K562 (cell line): Measurements from ENCODE around the gene LIN9. TPM values are rescaled to one million over a fixed set of nuclear protein-coding genes. Genes with fewer than 3 reads are reported as not detected.

Source experiments
- BACH1 ChIP-seq: fragments of 200-800 bp; sonication (Bioruptor generic); IDR thresholded peaks from 2 replicates; pipeline ENCODE4 v1.6.1; 2016; ENCODE audit warnings: missing genetic modification characterization, missing compliant biosample characterization
- FOXJ3 ChIP-seq: sonication (generic); formaldehyde crosslinking; IDR thresholded peaks from 2 replicates; pipeline ENCODE4 v1.4.0; 2020; ENCODE audit warnings: mild to moderate bottlenecking, missing genetic modification reagents
- HDGF ChIP-seq: fragments of 450-650 bp; IDR thresholded peaks from 2 replicates; pipeline ENCODE4 v1.6.1; 2016
- HEY1 ChIP-seq: fragments of 250-450 bp; sonication (Bioruptor Pico); IDR thresholded peaks from 2 replicates; pipeline ENCODE4 v1.5.0; 2020; ENCODE audit warnings: mild to moderate bottlenecking, moderate library complexity, borderline replicate concordance
- HNRNPK ChIP-seq: fragments of 200-400 bp; formaldehyde crosslinking; IDR thresholded peaks from one replicate; pipeline ENCODE4 v1.6.1; 2018; ENCODE audit warnings: mild to moderate bottlenecking, low read depth, low read length; ENCODE audit not compliant: poor library complexity, severe bottlenecking
- HNRNPL ChIP-seq: fragments of 200-400 bp; formaldehyde crosslinking; IDR thresholded peaks from 2 replicates; pipeline ENCODE4 v1.6.1; 2017; ENCODE audit warnings: low read depth, mild to moderate bottlenecking, low read length
- IFI16 ChIP-seq: fragments of 250-450 bp; sonication (Bioruptor Pico); IDR thresholded peaks from 2 replicates; pipeline ENCODE4 v2.1.2; 2022; ENCODE audit warnings: mild to moderate bottlenecking, inconsistent platforms
- MEIS2 ChIP-seq: fragments of 450-650 bp; IDR thresholded peaks from 2 replicates; pipeline ENCODE4 v1.6.1; 2014; ENCODE audit warnings: mild to moderate bottlenecking; ENCODE audit not compliant: partially characterized antibody
- NCOA6 ChIP-seq: fragments of 450-650 bp; IDR thresholded peaks from 2 replicates; pipeline ENCODE4 v1.6.1; 2017; ENCODE audit warnings: mild to moderate bottlenecking
- OTX1 ChIP-seq: fragments of 450-650 bp; formaldehyde crosslinking; IDR thresholded peaks from 2 replicates; pipeline ENCODE4 v1.4.0; 2022; ENCODE audit warnings: mild to moderate bottlenecking
- POU5F1 ChIP-seq: fragments of 150-350 bp; IDR thresholded peaks from 2 replicates; pipeline ENCODE4 v1.6.1; 2014; ENCODE audit warnings: borderline replicate concordance, low read length, low read depth, mild to moderate bottlenecking; ENCODE audit not compliant: partially characterized antibody
- PPARD ChIP-seq: fragments of 250-450 bp; sonication (Bioruptor Pico); IDR thresholded peaks from 2 replicates; pipeline ENCODE4 v1.8.0; 2022; ENCODE audit warnings: inconsistent platforms, mild to moderate bottlenecking, moderate library complexity
- RCOR1 ChIP-seq, 2 experiments: IDR thresholded peaks; 2 replicates each; pipeline ENCODE4 v1.6.1; 2012; ENCODE audit warnings: low read depth in 2 of 2, low read length in 2 of 2, borderline replicate concordance in 1 of 2, improper control_type of control experiment in 1 of 2
- XRCC3 ChIP-seq: fragments of 450-650 bp; IDR thresholded peaks from 2 replicates; pipeline ENCODE4 v1.6.1; 2017; ENCODE audit warnings: mild to moderate bottlenecking, moderate library complexity
- ZNF175 ChIP-seq: fragments of 200-800 bp; sonication (Bioruptor generic); IDR thresholded peaks from 2 replicates; pipeline ENCODE4 v1.6.1; 2016; ENCODE audit warnings: low read depth, mild to moderate bottlenecking, missing genetic modification characterization, missing compliant biosample characterization
- ZNF699 ChIP-seq: fragments of 250-450 bp; sonication (Bioruptor Pico); IDR thresholded peaks from 2 replicates; pipeline ENCODE4 v1.8.0; 2021; ENCODE audit warnings: mild to moderate bottlenecking, moderate library complexity; ENCODE audit not compliant: insufficient replicate concordance
- polyA plus RNA-seq, 8 experiments: library from polyadenylated mRNA; depleted of rRNA in 4 of 8; stranded (reverse) in 5 of 8; unstranded in 3 of 8; fragments of >200 nt; fragmentation: Nextera tagmentation in 2 of 8; fragmentation: Illumina TruSeq in 1 of 8; extraction: Ambion mirVana in 2 of 8; extraction: Trizol in 1 of 8; gene quantifications; 2 replicates each; pipeline versions ENCODE4 v1.2.1 to v1.2.3, GENCODE V29; 2011 to 2014; ENCODE audit warnings: inconsistent platforms in 1 of 8, missing spikeins in 1 of 8
- total RNA-seq, 7 experiments: library from RNA; depleted of rRNA in 6 of 7; stranded (reverse); fragments of >200 nt in 6 of 7; fragmentation: Illumina TruSeq in 2 of 7; extraction: Trizol in 2 of 7; gene quantifications; 2 replicates each; pipeline versions ENCODE4 v1.2.1 to v1.2.3, GENCODE V29; 2011 to 2021; ENCODE audit warnings: low replicate concordance in 1 of 7
- TF ChIP-seq, protein P1 (sequence below): fragments of 450-650 bp; IDR thresholded peaks from 2 replicates; pipeline ENCODE4 v1.6.1; 2014; ENCODE audit warnings: low read depth, mild to moderate bottlenecking, moderate library complexity, borderline replicate concordance
- TF ChIP-seq, protein P2 (sequence below): fragments of 250-450 bp; sonication (Bioruptor Pico); IDR thresholded peaks from 2 replicates; pipeline ENCODE4 v1.5.0; 2021
- TF ChIP-seq, protein P3 (sequence below): sonication (generic); formaldehyde crosslinking; IDR thresholded peaks from 2 replicates; pipeline ENCODE4 v1.8.0; 2023; ENCODE audit warnings: missing genetic modification reagents, mild to moderate bottlenecking, borderline replicate concordance

LIN9 gene
- total and polyA plus RNA-seq, 9 of the 15 experiments (the other 6 are each of a cell fraction or from before 2014, with no cell fraction given) = 18.8 to 33.0 (median 25.5) TPM

DNA sequence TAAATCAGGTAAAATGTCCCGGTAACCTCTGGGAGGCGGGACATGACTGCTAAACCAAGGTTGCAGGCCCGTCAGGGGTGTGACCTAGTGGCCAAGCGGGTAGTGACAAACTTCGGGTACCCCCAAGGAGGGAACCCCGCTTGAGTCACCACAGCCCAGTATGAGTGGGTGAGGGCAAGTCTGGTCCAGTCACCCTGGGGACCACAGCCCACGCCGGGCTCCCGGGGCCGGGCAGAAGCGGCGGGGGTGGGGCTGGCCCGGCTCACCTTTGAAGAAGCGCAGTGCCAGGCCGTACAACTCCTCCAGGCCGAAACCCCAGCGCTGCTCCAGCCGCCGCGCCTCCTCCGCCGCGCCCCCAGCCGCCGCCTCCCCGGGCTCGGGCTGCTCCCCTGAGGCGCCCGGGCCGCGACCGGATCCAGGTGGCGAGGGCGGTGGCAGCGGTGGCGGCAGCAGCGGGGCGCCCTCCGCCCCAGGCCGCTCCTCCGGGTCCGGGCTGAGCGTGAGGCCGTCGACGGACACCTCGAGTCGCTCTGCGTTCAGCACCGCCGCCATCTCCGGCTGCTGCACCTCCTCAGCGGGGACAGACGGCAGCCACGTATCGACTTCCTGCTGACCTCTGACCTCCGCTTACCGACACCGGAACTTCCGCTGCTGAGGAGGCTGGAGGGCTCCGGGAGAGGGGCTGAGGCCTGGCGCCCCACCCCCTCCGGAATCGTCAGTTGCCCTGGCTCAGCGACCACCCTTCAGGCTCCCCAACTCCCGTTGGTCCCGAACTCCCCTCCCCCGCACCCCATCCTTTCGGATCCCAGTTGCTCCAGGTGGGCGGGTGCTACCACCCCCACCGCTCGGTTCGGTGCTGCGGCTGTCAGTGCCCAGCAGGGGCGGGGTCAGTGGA is 122.6 kb downstream of the LIN9 start, which contains the start of gene ACBD3 (continued):
- no peak for TF ChIP-seq FOXJ3 (CRISPR knock-in tag)
- TF ChIP-seq HNRNPL = no peak
- no peak for TF ChIP-seq XRCC3
- no peak for TF ChIP-seq MEIS2
- peak in 1 of 2 experiments; percentile 16; a peak in 1 of 4 replicates for TF ChIP-seq RCOR1 (IDR thresholded peaks at IDR 0.05; ENCODE audit: borderline replicate concordance in 1 of 2, low read depth in 2 of 2, low read length in 2 of 2)
- TF ChIP-seq ZNF699 (CRISPR knock-in tag) = no peak
- no peak for TF ChIP-seq ZNF175 (CRISPR knock-in tag)
- TF ChIP-seq PPARD = no peak
- TF ChIP-seq, protein P1, sequence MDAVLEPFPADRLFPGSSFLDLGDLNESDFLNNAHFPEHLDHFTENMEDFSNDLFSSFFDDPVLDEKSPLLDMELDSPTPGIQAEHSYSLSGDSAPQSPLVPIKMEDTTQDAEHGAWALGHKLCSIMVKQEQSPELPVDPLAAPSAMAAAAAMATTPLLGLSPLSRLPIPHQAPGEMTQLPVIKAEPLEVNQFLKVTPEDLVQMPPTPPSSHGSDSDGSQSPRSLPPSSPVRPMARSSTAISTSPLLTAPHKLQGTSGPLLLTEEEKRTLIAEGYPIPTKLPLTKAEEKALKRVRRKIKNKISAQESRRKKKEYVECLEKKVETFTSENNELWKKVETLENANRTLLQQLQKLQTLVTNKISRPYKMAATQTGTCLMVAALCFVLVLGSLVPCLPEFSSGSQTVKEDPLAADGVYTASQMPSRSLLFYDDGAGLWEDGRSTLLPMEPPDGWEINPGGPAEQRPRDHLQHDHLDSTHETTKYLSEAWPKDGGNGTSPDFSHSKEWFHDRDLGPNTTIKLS = peak; percentile 100
- TF ChIP-seq, protein P2, sequence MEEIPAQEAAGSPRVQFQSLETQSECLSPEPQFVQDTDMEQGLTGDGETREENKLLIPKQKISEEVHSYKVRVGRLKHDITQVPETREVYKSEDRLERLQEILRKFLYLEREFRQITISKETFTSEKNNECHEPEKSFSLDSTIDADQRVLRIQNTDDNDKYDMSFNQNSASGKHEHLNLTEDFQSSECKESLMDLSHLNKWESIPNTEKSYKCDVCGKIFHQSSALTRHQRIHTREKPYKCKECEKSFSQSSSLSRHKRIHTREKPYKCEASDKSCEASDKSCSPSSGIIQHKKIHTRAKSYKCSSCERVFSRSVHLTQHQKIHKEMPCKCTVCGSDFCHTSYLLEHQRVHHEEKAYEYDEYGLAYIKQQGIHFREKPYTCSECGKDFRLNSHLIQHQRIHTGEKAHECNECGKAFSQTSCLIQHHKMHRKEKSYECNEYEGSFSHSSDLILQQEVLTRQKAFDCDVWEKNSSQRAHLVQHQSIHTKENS (CRISPR knock-in tag) = no peak
- no peak for TF ChIP-seq BACH1 (tag)
- no peak for TF ChIP-seq HEY1
- TF ChIP-seq, protein P3, sequence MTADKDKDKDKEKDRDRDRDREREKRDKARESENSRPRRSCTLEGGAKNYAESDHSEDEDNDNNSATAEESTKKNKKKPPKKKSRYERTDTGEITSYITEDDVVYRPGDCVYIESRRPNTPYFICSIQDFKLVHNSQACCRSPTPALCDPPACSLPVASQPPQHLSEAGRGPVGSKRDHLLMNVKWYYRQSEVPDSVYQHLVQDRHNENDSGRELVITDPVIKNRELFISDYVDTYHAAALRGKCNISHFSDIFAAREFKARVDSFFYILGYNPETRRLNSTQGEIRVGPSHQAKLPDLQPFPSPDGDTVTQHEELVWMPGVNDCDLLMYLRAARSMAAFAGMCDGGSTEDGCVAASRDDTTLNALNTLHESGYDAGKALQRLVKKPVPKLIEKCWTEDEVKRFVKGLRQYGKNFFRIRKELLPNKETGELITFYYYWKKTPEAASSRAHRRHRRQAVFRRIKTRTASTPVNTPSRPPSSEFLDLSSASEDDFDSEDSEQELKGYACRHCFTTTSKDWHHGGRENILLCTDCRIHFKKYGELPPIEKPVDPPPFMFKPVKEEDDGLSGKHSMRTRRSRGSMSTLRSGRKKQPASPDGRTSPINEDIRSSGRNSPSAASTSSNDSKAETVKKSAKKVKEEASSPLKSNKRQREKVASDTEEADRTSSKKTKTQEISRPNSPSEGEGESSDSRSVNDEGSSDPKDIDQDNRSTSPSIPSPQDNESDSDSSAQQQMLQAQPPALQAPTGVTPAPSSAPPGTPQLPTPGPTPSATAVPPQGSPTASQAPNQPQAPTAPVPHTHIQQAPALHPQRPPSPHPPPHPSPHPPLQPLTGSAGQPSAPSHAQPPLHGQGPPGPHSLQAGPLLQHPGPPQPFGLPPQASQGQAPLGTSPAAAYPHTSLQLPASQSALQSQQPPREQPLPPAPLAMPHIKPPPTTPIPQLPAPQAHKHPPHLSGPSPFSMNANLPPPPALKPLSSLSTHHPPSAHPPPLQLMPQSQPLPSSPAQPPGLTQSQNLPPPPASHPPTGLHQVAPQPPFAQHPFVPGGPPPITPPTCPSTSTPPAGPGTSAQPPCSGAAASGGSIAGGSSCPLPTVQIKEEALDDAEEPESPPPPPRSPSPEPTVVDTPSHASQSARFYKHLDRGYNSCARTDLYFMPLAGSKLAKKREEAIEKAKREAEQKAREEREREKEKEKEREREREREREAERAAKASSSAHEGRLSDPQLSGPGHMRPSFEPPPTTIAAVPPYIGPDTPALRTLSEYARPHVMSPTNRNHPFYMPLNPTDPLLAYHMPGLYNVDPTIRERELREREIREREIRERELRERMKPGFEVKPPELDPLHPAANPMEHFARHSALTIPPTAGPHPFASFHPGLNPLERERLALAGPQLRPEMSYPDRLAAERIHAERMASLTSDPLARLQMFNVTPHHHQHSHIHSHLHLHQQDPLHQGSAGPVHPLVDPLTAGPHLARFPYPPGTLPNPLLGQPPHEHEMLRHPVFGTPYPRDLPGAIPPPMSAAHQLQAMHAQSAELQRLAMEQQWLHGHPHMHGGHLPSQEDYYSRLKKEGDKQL (CRISPR knock-in tag) = no peak
- TF ChIP-seq HNRNPK = no peak
- no peak for TF ChIP-seq IFI16 (CRISPR knock-in tag)
- no peak for TF ChIP-seq OTX1 (CRISPR knock-in tag)
- TF ChIP-seq HDGF = no peak
- TF ChIP-seq NCOA6 = no peak
- TF ChIP-seq POU5F1 = no peak
- TF ChIP-seq, all 486 proteins: peak for 166
